ENCODE results near the gene KIF4B.

- TF ChIP-seq FOXM1 (CRISPR knock-in tag; IDR thresholded peaks at IDR 0.05): no peak
- TF ChIP-seq JUND (CRISPR knock-in tag; IDR thresholded peaks at IDR 0.05): no peak
- TF ChIP-seq CTCF (CRISPR knock-in tag; IDR thresholded peaks at IDR 0.05): no peak
- no peak for TF ChIP-seq ZNF33A (CRISPR knock-in tag; IDR thresholded peaks at IDR 0.05; ENCODE audit: borderline replicate concordance)
- TF ChIP-seq RFX3 (CRISPR knock-in tag; IDR thresholded peaks at IDR 0.05): no peak
- TF ChIP-seq KDM5A (IDR thresholded peaks at IDR 0.05; ENCODE audit: borderline replicate concordance, low read length): no peak
- no peak for TF ChIP-seq SIX1 (CRISPR knock-in tag; IDR thresholded peaks at IDR 0.05; ENCODE audit: borderline replicate concordance)
- no peak for TF ChIP-seq POLR2A (IDR thresholded peaks at IDR 0.05; ENCODE audit: insufficient read depth in 1 of 2, low read depth in 2 of 2, low read length in 2 of 2)
- no peak for TF ChIP-seq ZNF253 (CRISPR knock-in tag; IDR thresholded peaks at IDR 0.05; ENCODE audit: borderline replicate concordance)
- no peak for TF ChIP-seq SUZ12 (IDR thresholded peaks at IDR 0.05; ENCODE audit: low read depth, low read length)
- TF ChIP-seq YY1 (IDR thresholded peaks at IDR 0.05; ENCODE audit: insufficient read depth, insufficient replicate concordance, low read depth, low read length): no peak
- no peak for TF ChIP-seq EZH2 (conservative IDR thresholded peaks at IDR 0.05; ENCODE audit: low read depth, low read length)
- TF ChIP-seq, protein P1, sequence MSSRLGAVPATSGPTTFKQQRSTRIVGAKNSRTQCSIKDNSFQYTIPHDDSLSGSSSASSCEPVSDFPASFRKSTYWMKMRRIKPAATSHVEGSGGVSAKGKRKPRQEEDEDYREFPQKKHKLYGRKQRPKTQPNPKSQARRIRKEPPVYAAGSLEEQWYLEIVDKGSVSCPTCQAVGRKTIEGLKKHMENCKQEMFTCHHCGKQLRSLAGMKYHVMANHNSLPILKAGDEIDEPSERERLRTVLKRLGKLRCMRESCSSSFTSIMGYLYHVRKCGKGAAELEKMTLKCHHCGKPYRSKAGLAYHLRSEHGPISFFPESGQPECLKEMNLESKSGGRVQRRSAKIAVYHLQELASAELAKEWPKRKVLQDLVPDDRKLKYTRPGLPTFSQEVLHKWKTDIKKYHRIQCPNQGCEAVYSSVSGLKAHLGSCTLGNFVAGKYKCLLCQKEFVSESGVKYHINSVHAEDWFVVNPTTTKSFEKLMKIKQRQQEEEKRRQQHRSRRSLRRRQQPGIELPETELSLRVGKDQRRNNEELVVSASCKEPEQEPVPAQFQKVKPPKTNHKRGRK (CRISPR knock-in tag; IDR thresholded peaks at IDR 0.05): no peak
Observed at GRCh38 chr5:155046591-155046990, 33.0 kb downstream of the KIF4B start.

Data from HepG2 (cell line).